HepG2 (cell line): ENCODE measurements around the gene ANKRD29.

Experiments
- HOXA9 ChIP-seq: sonication (generic); formaldehyde crosslinking; IDR thresholded peaks from 2 replicates; pipeline ENCODE4 v1.8.1; 2022; ENCODE audit warnings: missing genetic modification reagents, mild to moderate bottlenecking, moderate library complexity, borderline replicate concordance
- SMARCC2 ChIP-seq: fragments of 450-650 bp; IDR thresholded peaks from 2 replicates; pipeline ENCODE4 v1.6.1; 2017; ENCODE audit warnings: antibody characterized with exemption, mild to moderate bottlenecking
- TGIF2 ChIP-seq: IDR thresholded peaks from 2 replicates; pipeline ENCODE4 v1.6.1; 2016; ENCODE audit warnings: control low read depth, missing compliant biosample characterization
- TF ChIP-seq, protein P1 (sequence below): sonication (generic); formaldehyde crosslinking; IDR thresholded peaks from 2 replicates; pipeline ENCODE4 v1.5.0; 2020; ENCODE audit warnings: mild to moderate bottlenecking, missing genetic modification reagents, moderate library complexity

- TF ChIP-seq TGIF2 (CRISPR knock-in tag), result no peak
- TF ChIP-seq SMARCC2, result no peak
- TF ChIP-seq, protein P1, sequence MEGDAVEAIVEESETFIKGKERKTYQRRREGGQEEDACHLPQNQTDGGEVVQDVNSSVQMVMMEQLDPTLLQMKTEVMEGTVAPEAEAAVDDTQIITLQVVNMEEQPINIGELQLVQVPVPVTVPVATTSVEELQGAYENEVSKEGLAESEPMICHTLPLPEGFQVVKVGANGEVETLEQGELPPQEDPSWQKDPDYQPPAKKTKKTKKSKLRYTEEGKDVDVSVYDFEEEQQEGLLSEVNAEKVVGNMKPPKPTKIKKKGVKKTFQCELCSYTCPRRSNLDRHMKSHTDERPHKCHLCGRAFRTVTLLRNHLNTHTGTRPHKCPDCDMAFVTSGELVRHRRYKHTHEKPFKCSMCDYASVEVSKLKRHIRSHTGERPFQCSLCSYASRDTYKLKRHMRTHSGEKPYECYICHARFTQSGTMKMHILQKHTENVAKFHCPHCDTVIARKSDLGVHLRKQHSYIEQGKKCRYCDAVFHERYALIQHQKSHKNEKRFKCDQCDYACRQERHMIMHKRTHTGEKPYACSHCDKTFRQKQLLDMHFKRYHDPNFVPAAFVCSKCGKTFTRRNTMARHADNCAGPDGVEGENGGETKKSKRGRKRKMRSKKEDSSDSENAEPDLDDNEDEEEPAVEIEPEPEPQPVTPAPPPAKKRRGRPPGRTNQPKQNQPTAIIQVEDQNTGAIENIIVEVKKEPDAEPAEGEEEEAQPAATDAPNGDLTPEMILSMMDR (CRISPR knock-in tag), result no peak
- TF ChIP-seq HOXA9, result no peak
Observed at GRCh38 chr18:23552505-23552904, 110.2 kb downstream of the ANKRD29 start.
